UCSD-AML1 (cell line): ENCODE measurements around the gene RPEL1.
"Not testable (repeated sequence)": the region's sequence is repeated elsewhere in the genome, so short reads cannot be mapped to it uniquely, and the experiment has no call there.

ENCODE experiments used
- DNase-seq: peaks from one replicate; lab custom pipeline; 2025; ENCODE audit not compliant: unreplicated experiment; lab: John Stamatoyannopoulos, UW

RPEL1 gene

DNA sequence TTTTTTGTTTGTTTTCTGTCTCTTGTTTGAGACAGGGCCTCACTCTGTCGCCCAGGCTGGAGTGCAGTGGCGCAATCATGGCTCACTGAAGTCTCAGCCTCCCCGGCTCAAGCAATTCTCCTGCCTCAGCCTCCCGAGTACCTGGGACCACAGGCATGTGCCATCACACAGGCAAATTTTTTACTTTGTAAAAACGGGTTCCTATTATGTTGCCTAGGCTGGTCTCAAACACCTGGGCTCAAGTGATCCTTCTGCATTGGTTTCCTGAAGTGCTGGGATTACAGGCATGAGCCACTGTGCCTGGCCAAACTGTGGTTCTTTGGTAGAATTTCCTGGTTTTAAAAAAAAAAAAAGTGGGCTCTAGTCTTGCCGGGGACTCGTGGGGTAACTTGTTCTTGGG lies at the start of gene RPEL1:
Gene RPEL1, plus strand, starts transcription at position 301 of the 400 bp plus-strand sequence. CDS start 110 bp downstream, outside the sequence.
- not testable (repeated sequence) for DNase-seq

DNA sequence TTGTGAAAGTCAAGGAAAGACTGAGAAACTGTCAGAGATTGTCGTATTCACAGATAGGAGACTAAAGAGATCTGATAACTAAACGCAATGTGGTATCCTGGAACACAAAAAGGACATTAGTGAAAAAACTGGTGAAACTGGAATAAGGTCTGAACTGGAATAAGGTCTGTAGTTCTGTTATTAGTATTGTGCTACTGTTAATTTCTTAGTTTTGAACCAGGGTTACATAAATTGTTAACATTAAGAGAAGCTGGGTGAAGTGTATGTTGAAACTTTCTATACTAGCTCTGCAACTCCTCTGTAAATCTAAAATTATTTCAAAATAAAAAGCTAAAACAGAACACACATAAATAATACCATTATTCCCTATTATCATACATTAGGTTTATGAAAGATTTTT lies 49.2 kb upstream of the RPEL1 start:
- no peak for DNase-seq

DNA sequence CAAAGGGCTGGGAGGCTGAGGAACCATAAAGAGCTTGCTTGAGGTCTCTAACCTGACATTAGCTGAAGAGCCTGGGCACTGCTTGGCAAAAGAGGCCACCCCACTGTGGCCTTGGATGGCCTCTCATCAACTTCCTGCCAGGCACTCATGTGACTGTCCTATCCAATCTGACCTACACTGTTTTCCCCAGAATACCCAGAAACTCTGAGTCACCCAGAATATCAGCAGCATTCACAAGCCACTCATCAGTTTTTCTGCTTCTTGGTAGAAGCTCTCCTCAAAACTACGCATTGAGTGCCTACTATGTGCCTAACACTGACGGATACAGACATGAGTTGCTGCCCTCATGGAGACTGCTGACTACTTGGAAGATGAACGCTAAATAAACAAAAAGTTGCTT lies 48.5 kb upstream of the RPEL1 start:
- DNase-seq = peak; percentile 68

DNA sequence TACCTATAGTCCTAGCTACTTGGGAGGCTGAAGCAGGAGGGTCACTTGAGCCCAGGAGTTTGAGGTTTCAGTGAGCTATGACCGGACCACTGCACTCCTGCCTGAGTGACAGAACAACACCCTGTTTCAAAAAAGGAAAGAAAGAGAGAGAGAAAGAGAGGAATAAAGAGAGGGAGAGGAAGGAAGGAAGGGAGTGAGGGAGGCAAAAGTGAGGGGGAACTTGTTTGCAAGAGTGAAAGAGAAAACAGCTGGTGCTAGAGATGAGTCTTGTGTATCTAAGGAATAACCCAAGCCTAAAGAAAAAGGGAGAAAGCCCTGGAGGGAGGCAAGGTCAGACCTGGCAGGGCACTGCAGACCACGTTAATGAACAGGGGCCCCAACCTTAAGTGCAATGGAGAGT lies 47.8 kb upstream of the RPEL1 start:
- DNase-seq = no peak

DNA sequence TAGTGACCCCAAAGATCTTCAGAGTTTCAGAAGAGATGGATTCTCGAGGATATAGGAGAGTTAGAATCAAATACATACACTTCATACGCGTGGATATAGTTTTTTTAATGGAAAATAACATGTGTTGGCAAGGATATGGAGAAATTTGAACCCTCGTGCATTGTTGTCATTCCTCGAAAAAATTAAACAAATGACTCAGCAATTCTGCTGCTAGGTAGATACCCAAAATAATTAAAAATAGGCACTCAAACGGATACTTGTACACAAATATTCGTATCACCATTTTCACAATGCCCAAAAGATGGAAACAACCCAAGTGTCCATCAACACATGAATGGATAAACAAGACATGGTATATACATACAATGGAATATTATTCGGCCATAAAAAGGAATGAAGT lies 47.0 kb upstream of the RPEL1 start:
- DNase-seq = no peak

DNA sequence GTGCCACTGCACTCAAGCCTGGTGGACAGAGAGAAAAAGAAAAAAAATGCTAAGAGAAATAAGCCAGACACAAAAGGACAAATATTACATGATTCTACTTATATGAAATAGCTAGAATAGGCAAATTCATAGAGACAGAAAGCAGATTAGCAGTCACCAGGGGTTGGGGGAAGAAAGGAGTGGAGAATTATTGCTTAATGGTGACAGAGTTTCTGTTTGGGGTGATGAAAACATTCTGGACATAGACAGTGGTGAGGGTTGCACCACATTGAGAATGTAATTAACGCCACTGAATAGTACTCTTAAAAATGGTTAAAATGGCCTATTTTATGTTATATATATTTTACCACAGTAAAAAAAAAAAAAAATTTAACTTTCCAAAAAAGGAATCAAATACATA lies 46.2 kb upstream of the RPEL1 start:
- no peak for DNase-seq

DNA sequence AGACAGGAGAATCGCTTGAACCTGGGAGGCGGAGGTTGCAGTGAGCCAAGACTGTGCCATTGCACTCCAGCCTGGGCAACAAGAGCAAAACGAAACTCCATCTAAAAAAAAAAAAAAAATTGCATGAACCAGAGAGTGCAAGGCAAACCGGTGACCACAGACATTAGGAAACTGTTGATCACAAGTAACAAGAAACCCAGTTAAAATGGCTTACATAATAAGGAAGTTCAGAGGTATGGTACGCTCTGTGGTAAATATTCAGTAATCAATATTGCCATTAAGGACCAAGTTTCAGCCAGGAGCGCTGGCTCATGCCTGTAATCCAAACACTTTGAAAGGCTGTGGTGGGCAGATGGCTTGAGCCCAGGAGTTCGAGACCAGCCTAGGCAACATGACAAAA lies 43.4 kb upstream of the RPEL1 start:
- DNase-seq = no peak

DNA sequence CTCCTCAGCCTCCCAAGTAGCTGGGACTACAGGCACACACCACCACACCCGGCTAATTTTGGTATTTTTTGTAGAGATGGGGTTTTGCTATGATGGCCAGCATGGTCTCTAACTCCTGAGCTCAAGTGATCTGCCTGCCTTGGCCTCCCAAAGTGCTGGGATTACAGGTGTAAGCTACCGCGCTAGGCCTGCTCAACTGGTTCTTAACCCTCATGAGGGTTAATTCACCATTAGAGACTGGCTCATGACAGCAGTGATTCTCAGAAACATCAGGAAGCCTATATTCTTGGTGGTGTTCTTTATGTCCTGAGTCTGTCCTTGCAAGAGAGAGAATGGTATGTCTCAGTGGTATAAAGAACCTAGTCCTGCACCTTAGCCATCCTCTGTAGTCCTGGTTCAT lies 42.2 kb upstream of the RPEL1 start:
- no peak for DNase-seq

DNA sequence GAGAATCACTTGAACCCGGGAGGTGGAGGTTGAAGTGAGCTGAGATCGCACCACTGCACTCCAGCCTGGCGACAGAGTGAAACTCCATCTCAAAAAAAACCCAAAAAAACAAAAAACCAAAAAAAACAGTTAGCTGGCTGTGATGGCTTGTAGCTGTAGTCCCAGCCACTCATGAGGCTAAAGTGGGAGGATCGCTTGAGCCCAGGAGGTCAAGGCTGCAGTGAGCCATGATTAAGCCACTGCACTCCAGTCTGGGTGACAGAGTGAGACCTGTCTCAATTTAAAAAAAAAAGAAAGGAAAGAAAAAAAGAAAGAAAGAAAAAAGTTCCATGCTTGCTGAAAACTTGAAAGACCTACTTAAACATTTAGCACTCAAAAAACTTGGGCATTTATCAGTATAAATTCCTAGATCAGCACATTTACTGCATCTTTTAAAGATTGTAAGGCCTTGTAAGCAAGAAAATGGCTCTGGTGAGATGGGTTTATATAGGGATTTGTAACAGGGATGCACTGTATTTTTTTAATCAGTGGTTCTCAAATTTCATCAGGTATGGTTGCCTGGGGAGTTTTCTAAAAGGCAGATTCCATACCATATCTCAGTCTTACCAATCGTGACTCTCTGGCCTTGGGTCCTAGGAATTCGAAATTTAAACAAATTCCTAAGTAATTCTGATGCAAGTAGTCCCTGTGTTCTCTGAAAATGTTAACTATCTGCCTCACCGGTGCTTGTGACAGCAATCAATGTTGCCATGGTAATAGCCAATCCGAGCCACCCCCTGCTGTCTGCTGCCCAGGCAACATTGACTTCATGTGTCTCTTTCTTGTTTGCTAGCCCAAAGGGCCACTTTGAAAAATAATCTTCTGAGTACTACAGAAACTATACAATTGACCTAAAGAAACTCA lies 41.1 kb upstream of the RPEL1 start:
- no peak for DNase-seq

DNA sequence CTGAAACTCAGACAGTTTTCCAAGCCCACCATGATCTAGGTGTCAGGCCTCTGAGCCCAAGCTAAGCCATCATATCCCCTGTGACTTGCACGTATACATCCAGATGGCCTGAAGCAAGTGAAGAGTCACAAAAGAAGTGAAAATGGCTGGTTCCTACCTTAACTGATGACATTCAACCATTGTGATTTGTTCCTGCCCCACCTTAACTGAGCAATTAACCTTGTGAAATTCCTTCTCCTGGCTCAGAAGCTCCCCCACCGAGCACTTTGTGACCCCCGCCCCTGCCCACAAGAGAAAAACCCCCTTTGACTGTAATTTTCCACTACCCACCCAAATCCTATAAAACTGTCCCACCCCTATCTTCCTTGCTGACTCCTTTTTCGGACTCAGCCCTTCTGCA lies 40.3 kb upstream of the RPEL1 start:
- not testable (repeated sequence) for DNase-seq

DNA sequence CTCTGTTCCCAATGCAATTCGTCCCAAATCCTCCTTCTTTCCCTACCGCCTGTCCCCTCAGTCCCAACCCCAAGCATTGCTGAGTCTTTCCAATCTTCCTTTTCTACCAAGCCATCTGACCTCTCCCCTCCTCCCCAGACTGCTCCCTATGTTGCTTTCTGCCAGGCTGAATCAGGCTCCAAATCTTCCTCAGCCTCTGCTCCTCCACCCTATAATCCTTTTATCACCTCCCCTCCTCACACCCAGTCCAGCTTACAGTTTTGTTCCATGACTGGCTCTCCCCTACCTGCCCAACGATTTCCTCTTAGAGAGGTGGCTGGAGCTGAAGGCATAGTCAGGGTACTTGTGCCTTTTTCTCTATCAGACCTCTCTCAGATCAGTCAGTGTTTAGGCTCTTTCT lies 39.0 kb upstream of the RPEL1 start:
- DNase-seq = not testable (repeated sequence)

DNA sequence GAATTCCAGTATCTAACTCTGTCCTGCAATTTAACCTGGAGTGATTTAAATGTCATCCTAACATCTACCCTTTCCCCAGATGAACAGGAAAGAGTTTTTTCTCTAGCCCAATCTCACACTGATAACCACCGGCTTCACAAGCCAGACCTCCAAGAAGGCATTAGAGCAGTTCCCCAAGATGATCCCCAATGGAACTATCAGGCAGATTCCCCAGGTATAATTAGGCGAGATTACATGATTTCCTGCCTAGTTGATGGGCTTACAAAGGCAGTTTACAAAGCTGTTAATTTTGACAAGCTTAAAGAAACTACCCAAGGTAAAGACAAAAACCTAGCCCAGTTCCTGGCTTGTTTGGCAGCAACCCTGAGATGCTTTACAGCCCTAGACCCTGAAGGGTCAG lies 38.5 kb upstream of the RPEL1 start:
- DNase-seq = no peak

DNA sequence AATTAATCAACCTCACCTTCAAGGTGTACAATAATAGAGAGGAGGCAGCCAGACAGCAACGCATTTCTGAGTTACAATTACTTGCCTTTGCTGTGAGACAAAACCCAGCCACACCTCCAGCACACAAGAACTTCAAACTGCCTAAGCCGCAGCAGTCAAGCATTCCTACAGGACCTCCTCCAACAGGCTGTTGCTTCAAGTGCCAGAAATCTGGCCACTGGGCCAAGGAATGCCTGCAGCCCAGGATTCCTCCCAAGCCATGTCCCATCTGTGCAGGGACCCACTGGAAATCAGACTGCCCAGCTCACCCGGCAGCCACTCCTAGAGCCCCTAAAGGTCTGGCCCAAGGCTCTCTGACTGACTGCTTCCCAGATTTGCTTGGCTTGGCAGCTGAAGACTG lies 38.0 kb upstream of the RPEL1 start:
- not testable (repeated sequence) for DNase-seq

DNA sequence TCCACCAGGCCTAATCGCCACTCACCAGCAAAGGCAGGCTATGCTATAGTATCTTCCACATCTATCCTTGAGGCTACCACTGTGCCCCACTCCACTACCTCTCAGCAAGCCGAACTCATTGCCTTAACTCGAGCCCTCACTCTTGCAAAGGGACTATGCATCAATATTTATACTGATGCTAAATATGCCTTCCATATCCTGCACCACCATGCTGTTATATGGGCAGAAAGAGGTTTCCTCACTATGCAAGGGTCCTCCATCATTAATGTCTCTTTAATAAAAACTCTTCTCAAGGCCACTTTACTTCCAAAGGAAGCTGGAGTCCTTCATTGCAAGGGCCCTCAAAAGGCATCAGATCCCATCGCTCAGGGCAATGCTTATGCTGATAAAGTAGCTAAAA lies 35.4 kb upstream of the RPEL1 start:
- not testable (repeated sequence) for DNase-seq

DNA sequence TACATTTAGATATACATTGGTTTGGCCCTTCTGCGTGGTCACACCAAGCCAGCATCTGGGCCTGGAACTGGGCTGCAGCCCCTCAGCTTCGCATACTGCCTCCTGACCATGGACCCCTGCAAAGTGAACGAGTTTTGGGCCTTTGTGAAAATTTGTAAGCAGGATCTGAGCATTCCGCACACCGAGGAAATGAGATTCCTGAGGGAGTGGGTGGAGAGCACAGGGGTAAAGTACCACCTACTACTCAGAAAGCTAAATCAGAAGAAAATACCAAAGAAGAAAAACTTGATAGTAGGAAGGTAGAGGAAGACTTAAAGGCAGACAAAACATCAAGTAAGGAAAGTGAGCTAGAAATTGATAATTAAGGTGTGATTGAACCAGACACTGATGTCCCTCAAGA lies 30.1 kb upstream of the RPEL1 start:
- no peak for DNase-seq

DNA sequence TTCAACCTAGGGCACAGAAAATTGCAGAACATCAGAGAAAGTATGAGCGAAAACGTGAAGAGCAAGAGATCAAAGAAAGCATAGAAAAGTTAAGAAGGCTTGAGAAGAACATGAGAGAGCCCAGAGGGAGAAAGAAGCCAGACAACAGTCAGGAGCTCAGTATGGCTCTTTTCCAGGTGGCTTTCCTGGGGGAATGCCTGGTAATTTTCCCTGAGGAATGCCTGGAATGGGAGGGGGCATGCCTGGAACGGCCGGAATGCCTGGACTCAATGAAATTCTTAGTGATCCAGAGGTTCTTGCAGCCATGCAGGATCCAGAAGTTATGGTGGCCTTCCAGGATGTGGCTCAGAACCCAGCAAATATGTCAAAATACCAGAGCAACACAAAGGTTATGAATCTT lies 29.3 kb upstream of the RPEL1 start:
- DNase-seq = not testable (repeated sequence)

DNA sequence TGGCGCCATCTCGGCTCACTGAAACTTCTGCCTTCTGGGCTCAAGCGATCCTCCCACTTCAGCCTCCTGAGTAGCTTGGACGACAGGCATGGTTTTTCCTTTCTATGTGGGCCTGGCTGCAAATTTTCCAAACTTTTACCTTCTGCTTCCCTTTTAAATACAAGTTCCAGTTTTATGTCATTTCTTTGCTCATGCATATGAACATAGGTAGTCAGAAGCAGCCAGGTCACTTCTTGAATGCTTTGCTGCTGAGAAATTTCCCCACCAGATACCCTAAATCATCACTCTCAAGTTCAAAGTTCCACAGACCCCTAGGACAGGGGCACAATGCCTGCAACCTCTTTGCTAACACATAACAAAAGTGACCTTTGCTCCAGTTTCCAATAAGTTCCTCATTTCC lies 21.6 kb upstream of the RPEL1 start:
- DNase-seq = no peak

DNA sequence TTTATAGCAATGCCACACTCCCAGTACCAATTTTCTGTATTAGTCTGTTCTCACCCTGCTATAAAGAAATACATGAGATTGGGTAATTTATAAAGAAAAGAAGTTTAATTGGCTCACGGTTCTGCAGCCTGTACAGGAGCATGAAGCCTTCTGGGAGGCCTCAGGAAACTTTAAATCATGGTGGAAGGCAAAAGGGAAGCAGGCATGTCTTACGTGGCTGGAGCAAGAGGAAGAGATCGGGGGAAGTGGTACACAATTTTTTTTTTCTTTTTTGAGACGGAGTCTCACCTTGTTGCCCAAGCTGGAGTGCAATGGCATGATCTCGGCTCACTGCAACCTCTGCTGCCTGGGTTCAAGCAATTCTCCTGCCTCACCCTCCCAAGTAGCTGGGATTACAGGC lies 21.0 kb upstream of the RPEL1 start:
- DNase-seq = not testable (repeated sequence)

DNA sequence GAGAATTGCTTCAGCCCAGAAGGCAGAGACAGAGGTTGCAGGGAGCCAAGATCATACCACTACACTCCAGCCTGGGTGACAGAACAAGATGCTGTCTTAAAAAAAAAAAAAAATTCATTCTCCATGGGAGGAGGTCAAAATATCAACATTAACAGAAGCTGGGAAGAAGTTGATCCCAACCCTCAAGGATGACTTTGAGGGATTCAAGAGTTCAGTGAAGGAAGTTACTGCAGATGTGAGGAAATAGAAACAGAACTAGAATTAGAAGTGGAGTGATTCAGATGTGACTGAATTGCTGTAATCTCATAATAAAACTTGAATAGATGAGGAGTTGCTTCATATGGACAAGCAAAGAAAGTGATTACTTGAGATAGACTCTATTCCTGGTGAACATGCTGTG lies 19.7 kb upstream of the RPEL1 start:
- DNase-seq = no peak

DNA sequence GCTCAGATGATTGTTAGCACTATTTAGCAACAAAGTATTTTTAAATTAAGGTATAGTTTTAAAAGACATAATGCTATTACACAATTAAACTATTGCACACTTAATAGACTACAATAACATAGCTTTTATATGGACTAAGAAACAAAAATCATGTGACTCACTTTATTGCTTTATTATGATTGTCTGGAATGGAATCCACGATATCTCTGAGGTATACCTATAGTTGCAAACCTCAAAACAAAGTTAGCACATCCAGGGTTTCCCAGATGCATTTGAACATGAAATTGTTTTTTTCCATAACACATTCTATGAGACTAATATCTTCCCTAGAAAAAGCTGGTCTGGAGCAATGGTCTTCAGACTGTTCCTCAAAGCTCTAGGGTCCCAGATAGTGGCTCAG lies 18.3 kb upstream of the RPEL1 start:
- no peak for DNase-seq

DNA sequence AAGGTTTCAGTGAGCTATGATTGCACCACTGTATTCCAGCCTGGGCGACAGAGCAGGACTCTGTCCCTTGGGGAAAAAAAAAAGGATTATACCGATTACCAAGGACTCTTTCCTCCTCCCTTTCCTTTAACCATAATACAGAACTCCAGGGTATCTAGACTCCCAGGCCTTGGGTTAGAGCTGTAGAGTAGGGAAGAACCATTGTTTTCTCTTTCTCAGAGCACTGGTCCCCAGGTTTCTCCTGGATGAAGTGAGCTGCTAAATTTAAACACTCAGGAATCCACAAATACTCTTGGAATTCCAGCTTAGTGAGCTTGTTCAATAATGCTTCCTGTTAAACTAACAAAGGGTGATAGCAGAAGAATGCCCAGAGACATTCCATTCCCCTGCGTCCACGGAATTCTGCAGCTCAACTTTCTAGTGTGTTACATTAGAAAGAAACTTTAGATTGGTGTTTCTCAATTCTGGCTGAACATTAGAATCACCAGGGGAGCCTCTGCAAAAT lies 14.6 kb upstream of the RPEL1 start:
- no peak for DNase-seq

DNA sequence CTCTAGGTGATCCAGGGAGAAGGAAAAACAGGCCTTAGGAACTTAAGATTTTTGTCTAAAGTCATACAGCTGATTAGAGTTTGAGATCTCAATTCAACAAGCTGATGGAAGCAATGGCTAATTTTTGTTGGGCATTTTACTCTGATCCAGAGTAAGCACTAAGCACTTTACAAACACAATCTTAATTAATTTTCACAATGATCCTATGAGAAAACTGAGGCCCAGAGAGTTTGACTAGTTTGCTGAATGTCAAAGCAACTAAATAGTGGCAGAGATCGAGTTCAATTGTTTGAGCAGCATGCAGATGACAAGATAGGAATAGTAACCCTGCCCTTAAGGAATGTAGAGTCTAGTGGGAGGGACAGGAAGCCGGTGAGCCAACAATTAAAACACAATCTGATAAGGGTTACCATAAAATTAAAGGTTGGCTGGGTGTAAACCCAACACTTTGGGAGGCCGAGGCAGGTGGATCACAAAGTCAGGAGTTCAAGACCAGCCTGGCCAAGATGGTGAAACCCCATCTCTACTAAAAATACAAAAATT lies 13.5 kb upstream of the RPEL1 start:
- no peak for DNase-seq
